ENCODE measurements around the gene TSSK3. TPM values are rescaled to one million over a fixed set of nuclear protein-coding genes. Genes with fewer than 3 reads are reported as not detected.

Gene TSSK3
- total RNA-seq, 1 donor from 2014 or later = not detected

- intact Hi-C loops (cut with DNase I) = no loop called here
- no peaks in the 10 kb centered on the region for H3K9me3 ChIP-seq
- peaks cover 0 to 75% of the 10 kb centered on the region in 2 donors for H3K36me3 ChIP-seq
- no peak for TF ChIP-seq POLR2A (IDR thresholded peaks at IDR 0.05)
- TF ChIP-seq POLR2AphosphoS5 (IDR thresholded peaks at IDR 0.05; ENCODE audit: insufficient read depth in 1 of 2, low read depth in 1 of 2) = no peak
- no peak for TF ChIP-seq CTCF (IDR thresholded peaks at IDR 0.05)
- H3K27me3 ChIP-seq = no peaks in the 10 kb centered on the region
- no peak for DNase-seq (ENCODE audit: extremely low spot score in 2 of 2)
- H3K4me3 ChIP-seq = no peak overlapping the region
- H3K27ac ChIP-seq = no peak overlapping the region
- no peaks in the 10 kb centered on the region for H3K4me1 ChIP-seq
These were observed 35.1 kb upstream of the TSSK3 start for GRCh38 chr1:32327204-32327603.

GRCh38 chr1:32329931-32330466 lies 32.3 kb upstream of the TSSK3 start:
- H3K27ac ChIP-seq = no peak overlapping the region
- intact Hi-C loops (cut with DNase I) = no loop called here
- no peaks in the 10 kb centered on the region for H3K27me3 ChIP-seq
- H3K4me3 ChIP-seq = no peak overlapping the region
- DNase-seq (ENCODE audit: extremely low spot score in 2 of 2) = no peak
- peaks cover 0 to 71% of the 10 kb centered on the region in 2 donors for H3K36me3 ChIP-seq
- H3K4me1 ChIP-seq = peaks cover 9% of the 10 kb centered on the region
- no peak for TF ChIP-seq POLR2A (IDR thresholded peaks at IDR 0.05)
- H3K9me3 ChIP-seq = no peaks in the 10 kb centered on the region

GRCh38 chr1:32330558-32331151 lies 31.7 kb upstream of the TSSK3 start:
- no peak for TF ChIP-seq CTCF (IDR thresholded peaks at IDR 0.05)
- no peak for TF ChIP-seq POLR2AphosphoS5 (IDR thresholded peaks at IDR 0.05; ENCODE audit: insufficient read depth in 1 of 2, low read depth in 1 of 2)
- no peak for TF ChIP-seq POLR2A (IDR thresholded peaks at IDR 0.05)
- no peak overlapping the region for H3K4me3 ChIP-seq
- no peaks in the 10 kb centered on the region for H3K27me3 ChIP-seq
- intact Hi-C loops (cut with DNase I) = no loop called here
- peaks cover 0 to 64% of the 10 kb centered on the region in 2 donors for H3K36me3 ChIP-seq
- DNase-seq (ENCODE audit: extremely low spot score in 2 of 2) = no peak
- no peak overlapping the region for H3K27ac ChIP-seq
- H3K9me3 ChIP-seq = no peaks in the 10 kb centered on the region
- peaks cover 13% of the 10 kb centered on the region for H3K4me1 ChIP-seq

- TF ChIP-seq POLR2AphosphoS5 (IDR thresholded peaks at IDR 0.05; ENCODE audit: insufficient read depth in 1 of 2, low read depth in 1 of 2) = no peak
- TF ChIP-seq POLR2A (IDR thresholded peaks at IDR 0.05) = no peak
- no peak for TF ChIP-seq CTCF (IDR thresholded peaks at IDR 0.05)
- Histone ChIP-seq H3K4me1 (peaks cover 17% of the 10 kb centered on the region), H3K4me3 (no peak overlapping the region), H3K27me3 (no peaks in the 10 kb centered on the region), H3K36me3 (peaks cover 0 to 58% of the 10 kb centered on the region in 2 donors), H3K9me3 (no peaks in the 10 kb centered on the region), H3K27ac (no peak overlapping the region)
- no peak for DNase-seq (ENCODE audit: extremely low spot score in 2 of 2)
- intact Hi-C loops (cut with DNase I) = no loop called here
These were observed 30.8 kb upstream of the TSSK3 start for GRCh38 chr1:32331549-32331948.

GRCh38 chr1:32332290-32333079 lies 29.9 kb upstream of the TSSK3 start:
- H3K27me3 ChIP-seq = no peaks in the 10 kb centered on the region
- H3K27ac ChIP-seq = no peak overlapping the region
- TF ChIP-seq CTCF (IDR thresholded peaks at IDR 0.05) (no peak), POLR2AphosphoS5 (IDR thresholded peaks at IDR 0.05; ENCODE audit: insufficient read depth in 1 of 2, low read depth in 1 of 2) (no peak), POLR2A (IDR thresholded peaks at IDR 0.05) (no peak)
- intact Hi-C loops (cut with DNase I) = no loop called here
- peaks cover 25% of the 10 kb centered on the region for H3K4me1 ChIP-seq
- no peak overlapping the region for H3K4me3 ChIP-seq
- DNase-seq (ENCODE audit: extremely low spot score in 2 of 2) = no peak
- no peaks in the 10 kb centered on the region for H3K9me3 ChIP-seq
- peaks cover 0 to 48% of the 10 kb centered on the region in 2 donors for H3K36me3 ChIP-seq

All from vagina (tissue), 2 donors.